ENCODE results near the gene PUM1. TPM values are rescaled to one million over a fixed set of nuclear protein-coding genes. Genes with fewer than 3 reads are reported as not detected.
A peak's percentile ranks its signal among the peaks of the same experiment; 100 is the strongest.

PUM1 gene
- total and polyA plus RNA-seq, 2 of the 4 experiments (the other 2 are of a cell fraction): 75.4 to 137 TPM

- no peak overlapping the region for H2BK120ac ChIP-seq (ENCODE audit: low read depth, low read length)
- no peak overlapping the region for H3K56ac ChIP-seq (ENCODE audit: extremely low read depth, insufficient read depth, low read length)
- H2AK9ac ChIP-seq (replicated peaks; ENCODE audit: low read depth, low read length, poor library complexity): no peak overlapping the region
- dilution Hi-C loops (cut with HindIII; ENCODE audit: low sequenced_read_pairs, unreplicated experiment): no loop called here
- H3K4ac ChIP-seq (ENCODE audit: low read depth, low read length): no peak overlapping the region
- peak overlapping the region; percentile 29; the same call in 1 of the 2 replicates for H3K27ac ChIP-seq (ENCODE audit: insufficient read depth, low read length)
- intact Hi-C loops (cut with micrococcal nuclease): no loop called here
- no peak overlapping the region; the same call in 1 of the 2 replicates for H2AK5ac ChIP-seq (ENCODE audit: low read depth, low read length)
- H2BK15ac ChIP-seq (ENCODE audit: low read depth, low read length): no peak overlapping the region
- no peak overlapping the region for H3K9ac ChIP-seq (ENCODE audit: low read depth, low read length)
- H2BK5ac ChIP-seq (ENCODE audit: low read depth, low read length, poor library complexity, severe bottlenecking): peak overlapping the region; percentile 3
- ATAC-seq (ENCODE audit: low read depth) (peak; percentile 4; the same call in 1 of the 2 replicates), DNase-seq (peak; percentile 92)
- ChIA-PET CTCF (interaction anchor here (0.6 kb wide), 1 partner anchor 18 kb away, joined by 3 read pairs; no protein-coding TSS in a partner anchor), POLR2A (ENCODE audit: unreplicated experiment) (no interaction called here)
- H3K27me3 ChIP-seq (ENCODE audit: control insufficient read depth, insufficient read depth, low read length): no peaks in the 10 kb centered on the region
- in situ Hi-C loops (cut with MboI; ENCODE audit: low sequenced_read_pairs): no loop called here
- H3K9me3 ChIP-seq (ENCODE audit: control insufficient read depth, insufficient read depth, low read length): no peaks in the 10 kb centered on the region
- H3K4me1 ChIP-seq (ENCODE audit: control insufficient read depth, insufficient read depth, low read length): peaks cover 30% of the 10 kb centered on the region
- H4K5ac ChIP-seq (ENCODE audit: low read depth, low read length): no peak overlapping the region
- no peak overlapping the region for H4K91ac ChIP-seq (ENCODE audit: insufficient read depth, low read depth, low read length)
- WGBS, 2 experiments (ENCODE audit: extremely low coverage in 2 of 2, insufficient read length in 1 of 2): 100% methylated on average over 2 of the region's 6 CpGs; no CpG with 5 or more reads in 1 of the 2 experiments
- no TSS peak for BruUV-seq (replicated peaks)
- peaks cover 89% of the 10 kb centered on the region for H4K20me1 ChIP-seq (ENCODE audit: insufficient read depth, low read length)
- H2AFZ ChIP-seq (replicated peaks; ENCODE audit: low read length, poor library complexity): no peak overlapping the region
- H2BK20ac ChIP-seq (ENCODE audit: low read depth, low read length): no peak overlapping the region
- H4K8ac ChIP-seq (ENCODE audit: low read depth in 2 of 2, low read length in 2 of 2): no peak overlapping the region
- peaks cover 16 to 74% of the 10 kb centered on the region in 2 experiments for H3K79me1 ChIP-seq (ENCODE audit: low read depth in 1 of 2, low read length in 2 of 2)
- H3K36me3 ChIP-seq (ENCODE audit: control insufficient read depth, insufficient read depth, low read length): peaks cover 6% of the 10 kb centered on the region
- no peak overlapping the region; the same call in 1 of the 2 replicates for H3K14ac ChIP-seq (replicated peaks; ENCODE audit: low read depth, low read length)
- H3K23ac ChIP-seq (ENCODE audit: low read depth, low read length): peak overlapping the region; percentile 14; the same call in 1 of the 2 replicates
- no peak overlapping the region for H3K18ac ChIP-seq (ENCODE audit: low read depth, low read length)
- TF ChIP-seq CHD1 (IDR thresholded peaks at IDR 0.05; ENCODE audit: low read depth, low read length): no peak
- peak; percentile 54 for TF ChIP-seq MAFK (IDR thresholded peaks at IDR 0.05; ENCODE audit: low read depth, low read length)
- no peak for TF ChIP-seq RCOR1 (IDR thresholded peaks at IDR 0.05; ENCODE audit: insufficient replicate concordance, low read length)
- 0 out of 2 replicates have a peak, but pooled peaks have one; percentile 8 for TF ChIP-seq FOS (IDR thresholded peaks at IDR 0.05; ENCODE audit: low read depth, low read length)
- no peak for TF ChIP-seq POLR2A (IDR thresholded peaks at IDR 0.05; ENCODE audit: low read depth, low read length)
- peaks cover 18% of the 10 kb centered on the region for H3K9me1 ChIP-seq (ENCODE audit: insufficient read depth, low read length)
- peak overlapping the region; percentile 55; the same call in 1 of the 2 replicates for H3K4me2 ChIP-seq (ENCODE audit: low read depth, low read length)
- H3K4me3 ChIP-seq (ENCODE audit: insufficient read depth, low read depth, low read length): no peak overlapping the region
Observed at GRCh38 chr1:31010086-31010989, 55.2 kb downstream of the PUM1 start.

All from IMR-90 (cell line).